Mucosa of rectum (tissue), 2 donors: ENCODE results near the gene FAM107B.
A peak's percentile ranks its signal among the peaks of the same experiment; 100 is the strongest.

Experiments
- H3K27ac ChIP-seq, 2 donors: one replicate each; pipeline ENCODE4 v1.7.0; 2013; ENCODE audit warnings: inconsistent platforms in 2 of 2, low read depth in 2 of 2, low read length in 2 of 2
- H3K27me3 ChIP-seq, 2 donors: one replicate each; pipeline ENCODE4 v1.7.0; 2013; ENCODE audit warnings: low read length in 2 of 2; ENCODE audit not compliant: control insufficient read depth in 2 of 2, insufficient read depth in 2 of 2
- H3K36me3 ChIP-seq, 2 donors: one replicate each; pipeline ENCODE4 v1.7.0; 2013; ENCODE audit warnings: low read length in 2 of 2; ENCODE audit not compliant: control insufficient read depth in 2 of 2, insufficient read depth in 2 of 2
- H3K4me1 ChIP-seq, 2 donors: one replicate each; pipeline ENCODE4 v1.7.0; 2013; ENCODE audit warnings: low read length in 2 of 2, mild to moderate bottlenecking in 1 of 2; ENCODE audit not compliant: control insufficient read depth in 2 of 2, insufficient read depth in 2 of 2
- H3K4me3 ChIP-seq, 2 donors: one replicate each; pipeline ENCODE4 v1.7.0; 2013; ENCODE audit warnings: low read length in 2 of 2
- H3K9ac ChIP-seq, 2 donors: one replicate each; pipeline ENCODE4 v1.7.0; 2013; ENCODE audit warnings: low read length in 2 of 2, low read depth in 1 of 2, mild to moderate bottlenecking in 1 of 2
- H3K9me3 ChIP-seq, 2 donors: one replicate each; pipeline ENCODE4 v1.7.0; 2013; ENCODE audit warnings: low read length in 2 of 2; ENCODE audit not compliant: control insufficient read depth in 2 of 2
- donor health status: healthy.
- donor health status: Normal muscosa, but diverticular disease.

FAM107B gene

DNA sequence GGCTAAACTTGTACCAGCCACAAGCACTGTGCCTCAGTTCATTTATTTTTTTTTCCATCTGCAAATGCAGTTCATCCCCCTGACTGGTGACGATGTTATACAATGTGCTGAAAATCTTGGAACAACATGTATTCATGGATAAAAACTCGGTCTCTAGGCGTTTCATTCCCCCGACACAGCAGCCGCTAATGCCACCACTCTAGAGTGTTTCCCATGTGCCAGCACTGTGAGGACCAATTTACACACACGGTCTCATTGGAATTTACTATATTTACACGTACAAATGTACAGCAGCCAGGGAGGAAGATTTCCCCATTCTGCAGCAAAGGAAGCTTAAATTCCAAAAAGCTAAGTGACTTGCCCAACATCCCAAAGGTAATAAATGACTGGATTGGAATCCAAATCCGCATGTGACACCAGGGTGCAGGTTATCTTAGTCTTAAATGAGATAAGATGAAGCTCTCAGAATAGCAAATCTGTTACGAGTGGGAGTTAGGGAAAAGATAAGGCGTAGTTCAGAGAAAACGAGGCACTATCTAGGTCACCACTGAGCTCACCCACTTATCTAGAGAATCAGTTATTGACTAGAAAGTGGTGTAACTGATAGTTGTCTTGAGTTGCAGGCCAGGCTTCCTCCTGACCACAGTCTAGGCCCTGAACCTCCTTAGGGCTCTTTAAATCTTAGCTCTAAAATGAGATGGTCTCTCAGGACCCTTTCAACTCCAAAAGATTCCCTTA, 36.7 kb downstream of the FAM107B start:
- H3K9ac ChIP-seq, result no peak overlapping the region
- no peaks in the 10 kb centered on the region for H3K27me3 ChIP-seq
- no peaks in the 10 kb centered on the region for H3K36me3 ChIP-seq
- H3K4me3 ChIP-seq, result no peak overlapping the region
- no peaks in the 10 kb centered on the region for H3K9me3 ChIP-seq
- H3K4me1 ChIP-seq, result peaks cover 10 to 15% of the 10 kb centered on the region in 2 donors
- H3K27ac ChIP-seq, result peak overlapping the region in 1 of 2 donors; percentile 62

DNA sequence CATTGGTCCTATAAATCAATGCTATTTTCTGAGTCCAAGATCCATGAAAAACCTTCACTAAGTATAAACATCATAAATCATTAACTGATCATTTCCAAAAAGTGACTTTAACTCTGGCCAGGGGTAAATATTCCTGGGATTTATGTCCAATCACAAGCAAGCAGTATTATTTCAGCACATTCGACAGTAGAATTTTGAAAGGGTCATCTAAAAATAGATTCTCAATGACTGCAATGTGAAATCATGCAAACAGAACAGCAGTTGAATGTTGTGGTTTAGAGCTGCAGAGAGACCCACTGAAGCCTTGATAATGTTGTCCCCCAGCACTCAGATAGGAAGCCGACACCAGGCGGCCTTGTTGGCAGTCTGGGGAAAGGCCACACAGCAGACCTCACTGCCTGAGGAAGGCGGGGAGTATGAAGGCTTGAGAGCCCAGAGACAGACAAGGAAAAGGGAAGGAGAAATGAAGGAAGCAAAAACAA, 38.1 kb downstream of the FAM107B start:
- H3K27me3 ChIP-seq, result no peaks in the 10 kb centered on the region
- no peak overlapping the region for H3K9ac ChIP-seq
- H3K9me3 ChIP-seq, result no peaks in the 10 kb centered on the region
- H3K4me3 ChIP-seq, result no peak overlapping the region
- H3K27ac ChIP-seq, result peak overlapping the region; percentile 49 to 62
- no peaks in the 10 kb centered on the region for H3K36me3 ChIP-seq
- H3K4me1 ChIP-seq, result peaks cover 2 to 9% of the 10 kb centered on the region in 2 donors

DNA sequence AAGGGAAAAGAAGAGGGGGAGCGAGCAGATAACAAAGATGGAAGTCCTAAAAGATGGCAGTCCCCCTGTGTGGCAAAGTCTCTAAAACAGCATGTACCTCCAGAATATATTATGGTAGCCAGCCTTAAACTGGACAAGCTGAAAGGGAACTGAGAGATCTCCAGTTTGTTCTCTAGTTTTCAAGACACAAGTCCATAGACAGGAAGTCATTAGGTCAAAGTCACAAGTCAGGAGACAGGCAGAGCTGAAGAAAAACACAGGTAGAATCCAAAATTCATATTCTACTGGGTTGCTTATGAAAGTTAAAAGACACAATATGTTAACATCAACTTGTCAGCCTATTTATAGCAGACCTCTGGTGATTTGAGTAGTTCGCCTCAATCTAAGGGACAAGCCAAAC, 38.7 kb downstream of the FAM107B start:
- H3K4me1 ChIP-seq, result peaks cover 2 to 7% of the 10 kb centered on the region in 2 donors
- H3K4me3 ChIP-seq, result no peak overlapping the region
- H3K36me3 ChIP-seq, result no peaks in the 10 kb centered on the region
- H3K9ac ChIP-seq, result no peak overlapping the region
- peak overlapping the region in 1 of 2 donors; percentile 62 for H3K27ac ChIP-seq
- H3K9me3 ChIP-seq, result no peaks in the 10 kb centered on the region
- H3K27me3 ChIP-seq, result no peaks in the 10 kb centered on the region

DNA sequence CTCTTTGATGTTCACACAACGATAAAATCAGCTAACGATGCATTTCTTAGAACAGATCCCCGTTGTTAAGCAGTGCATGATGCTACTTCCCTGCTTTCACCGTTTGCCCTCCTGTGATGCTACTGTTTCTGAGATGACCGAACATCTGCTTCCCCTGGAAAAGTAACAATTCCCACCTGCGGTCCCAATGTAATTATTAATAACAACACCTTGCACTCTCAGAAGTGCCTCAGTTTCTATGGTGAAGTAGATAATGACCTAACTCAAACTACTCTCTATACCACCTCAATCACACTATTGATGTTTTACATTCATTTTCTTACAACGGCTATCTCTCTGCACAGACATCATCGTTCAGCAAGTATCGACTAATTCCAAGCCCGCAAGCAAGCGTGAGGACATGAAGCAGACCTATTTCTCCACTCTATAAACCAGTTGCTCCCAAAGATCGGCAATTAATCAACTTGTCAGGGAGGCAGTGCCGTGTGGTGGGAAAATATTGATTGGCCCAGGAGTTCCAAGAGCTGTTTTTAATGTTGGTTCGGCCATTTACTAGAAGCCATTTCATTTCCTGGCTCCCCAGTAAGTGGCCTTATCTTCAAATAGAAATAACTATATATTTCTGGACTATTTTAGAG, 42.7 kb downstream of the FAM107B start:
- Histone ChIP-seq H3K27me3 (no peaks in the 10 kb centered on the region), H3K27ac (no peak overlapping the region), H3K9ac (no peak overlapping the region), H3K4me3 (no peak overlapping the region), H3K36me3 (no peaks in the 10 kb centered on the region), H3K4me1 (peaks cover 0 to 2% of the 10 kb centered on the region in 2 donors), H3K9me3 (no peaks in the 10 kb centered on the region)

DNA sequence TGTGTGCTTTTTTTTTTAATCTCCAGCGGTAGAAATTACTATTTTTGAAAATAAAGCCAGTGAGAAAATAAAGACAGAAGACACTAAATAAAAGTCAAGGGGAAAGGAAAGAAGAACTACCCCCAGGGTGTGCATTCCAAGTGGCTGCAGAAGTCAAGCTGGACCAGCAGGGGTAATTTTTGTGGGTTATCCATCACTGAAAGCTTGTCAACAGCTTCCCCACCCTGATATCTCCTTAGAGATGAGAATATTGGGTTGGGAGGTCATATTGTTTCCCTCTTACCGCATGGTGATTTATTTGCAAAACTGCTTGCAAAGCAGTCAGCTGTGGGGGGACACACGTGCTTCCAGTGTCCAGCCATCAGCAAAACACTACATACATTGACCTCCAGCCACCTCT, 46.4 kb downstream of the FAM107B start:
- no peaks in the 10 kb centered on the region for H3K36me3 ChIP-seq
- no peak overlapping the region for H3K4me3 ChIP-seq
- H3K27ac ChIP-seq, result no peak overlapping the region
- H3K9me3 ChIP-seq, result no peaks in the 10 kb centered on the region
- H3K4me1 ChIP-seq, result no peaks in the 10 kb centered on the region
- H3K27me3 ChIP-seq, result no peaks in the 10 kb centered on the region
- no peak overlapping the region for H3K9ac ChIP-seq

DNA sequence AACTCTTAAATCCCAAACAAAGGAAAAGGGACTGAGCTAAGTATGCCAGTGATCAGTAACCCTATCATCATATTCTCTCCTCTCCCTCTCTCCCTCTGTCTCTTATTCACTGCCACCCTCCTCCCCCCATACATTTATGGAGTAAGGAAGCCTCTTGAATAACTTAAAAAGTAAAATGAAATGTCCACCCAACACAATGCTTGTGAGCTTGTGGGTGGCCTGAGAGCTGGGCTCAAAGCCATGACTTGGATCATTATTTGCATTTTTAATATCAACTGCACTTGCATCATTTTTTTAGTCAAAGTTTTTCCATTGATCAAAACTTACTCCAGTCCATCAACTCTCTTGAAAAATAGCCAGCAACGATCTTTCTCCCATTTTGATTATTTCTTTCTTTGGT, 46.8 kb downstream of the FAM107B start:
- Histone ChIP-seq H3K36me3 (no peaks in the 10 kb centered on the region), H3K4me1 (no peaks in the 10 kb centered on the region), H3K9ac (no peak overlapping the region), H3K27me3 (no peaks in the 10 kb centered on the region), H3K9me3 (no peaks in the 10 kb centered on the region), H3K27ac (no peak overlapping the region), H3K4me3 (no peak overlapping the region)

DNA sequence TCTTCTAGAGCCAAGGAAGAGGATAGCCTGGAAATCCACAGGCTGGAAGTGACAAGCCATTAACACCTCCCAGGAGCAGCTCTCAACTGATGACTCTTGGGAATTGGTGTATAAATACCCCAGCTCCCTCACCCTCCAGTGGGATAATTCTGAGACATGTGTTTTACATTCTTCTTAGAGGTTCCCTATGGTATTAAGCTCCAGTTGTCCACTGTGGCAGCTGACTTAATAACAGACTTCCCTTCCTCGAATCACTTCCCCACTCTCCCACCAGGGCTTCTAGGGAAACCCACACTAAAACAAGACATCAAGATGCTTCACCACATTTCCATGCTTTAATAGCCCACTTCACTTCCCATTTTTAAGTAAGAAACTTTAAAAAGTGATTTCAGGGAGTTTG, 47.2 kb downstream of the FAM107B start:
- Histone ChIP-seq H3K4me3 (no peak overlapping the region), H3K27me3 (no peaks in the 10 kb centered on the region), H3K36me3 (no peaks in the 10 kb centered on the region), H3K27ac (no peak overlapping the region), H3K4me1 (no peaks in the 10 kb centered on the region), H3K9me3 (no peaks in the 10 kb centered on the region), H3K9ac (no peak overlapping the region)

DNA sequence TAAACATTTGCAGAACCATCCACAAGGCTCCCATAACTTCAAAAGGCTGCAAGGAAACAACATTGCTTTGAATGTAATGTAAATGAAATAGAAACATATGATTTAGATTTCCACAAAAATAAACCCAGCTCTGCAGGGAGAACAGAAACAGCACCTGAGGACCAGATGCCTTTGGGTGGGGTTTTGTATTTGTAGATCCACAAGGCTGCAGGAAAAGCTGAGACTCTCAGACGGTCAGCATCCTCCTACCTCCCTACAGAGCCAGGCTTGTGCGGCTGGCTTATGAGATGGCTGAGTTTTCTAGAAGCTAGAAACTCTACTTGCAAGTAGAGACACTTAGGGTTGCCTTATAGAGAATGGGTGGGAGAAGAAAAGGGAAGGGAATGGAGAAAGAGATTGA, 49.8 kb downstream of the FAM107B start:
- no peak overlapping the region for H3K9ac ChIP-seq
- no peaks in the 10 kb centered on the region for H3K36me3 ChIP-seq
- H3K4me3 ChIP-seq, result no peak overlapping the region
- H3K4me1 ChIP-seq, result no peaks in the 10 kb centered on the region
- H3K9me3 ChIP-seq, result no peaks in the 10 kb centered on the region
- no peaks in the 10 kb centered on the region for H3K27me3 ChIP-seq
- no peak overlapping the region for H3K27ac ChIP-seq

DNA sequence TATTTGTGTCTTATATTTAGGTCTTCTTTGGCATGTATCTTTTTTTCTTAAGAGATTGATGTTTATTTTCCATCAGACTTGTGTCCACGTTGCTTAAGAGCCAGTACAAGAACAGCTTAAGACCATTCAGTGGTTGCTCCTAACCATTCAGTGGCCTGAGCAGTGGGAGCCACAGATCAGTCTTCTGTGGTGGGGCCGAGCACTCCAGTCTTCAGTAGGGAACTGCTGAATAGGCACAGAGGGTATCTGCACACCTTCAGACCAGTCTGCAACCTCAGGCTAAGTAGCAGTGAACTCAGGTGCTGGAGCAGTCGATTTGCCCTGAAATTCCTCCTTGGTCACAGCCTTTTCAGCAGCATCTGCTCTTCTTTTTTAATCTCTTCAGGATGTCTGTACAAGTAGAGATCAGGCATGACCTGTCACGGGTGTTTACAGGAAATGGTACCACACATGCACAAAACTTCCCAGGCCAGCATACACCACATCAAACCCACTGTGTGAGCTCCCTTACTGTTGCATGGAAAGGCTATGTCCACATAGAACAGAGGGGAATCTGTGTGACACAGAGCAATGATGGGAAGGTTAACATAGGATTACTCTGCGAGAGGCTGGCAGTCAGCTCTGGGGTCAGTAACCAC, 51.5 kb downstream of the FAM107B start:
- H3K36me3 ChIP-seq, result no peaks in the 10 kb centered on the region
- H3K4me3 ChIP-seq, result no peak overlapping the region
- H3K4me1 ChIP-seq, result no peaks in the 10 kb centered on the region
- no peak overlapping the region for H3K9ac ChIP-seq
- no peaks in the 10 kb centered on the region for H3K27me3 ChIP-seq
- no peaks in the 10 kb centered on the region for H3K9me3 ChIP-seq
- no peak overlapping the region for H3K27ac ChIP-seq

DNA sequence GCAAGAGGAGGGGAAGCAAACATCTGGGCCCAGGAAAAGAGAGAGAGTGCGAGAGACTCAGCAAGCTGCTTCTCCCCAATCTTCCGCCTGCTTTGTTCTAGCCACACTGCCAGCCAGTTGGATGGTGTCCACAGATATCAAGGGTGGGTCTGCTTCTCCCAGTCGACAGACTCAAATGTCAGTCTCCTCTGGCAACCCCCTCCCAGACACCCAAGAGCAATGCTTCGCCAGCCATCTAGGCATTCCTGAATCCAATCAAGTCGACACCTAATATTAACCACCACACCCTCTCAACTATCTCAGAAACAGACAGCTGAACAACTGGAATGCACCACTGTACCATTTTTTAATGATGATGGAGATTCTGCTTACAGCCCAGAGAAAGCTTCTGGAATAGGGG, 57.1 kb downstream of the FAM107B start:
- no peak overlapping the region for H3K9ac ChIP-seq
- H3K4me1 ChIP-seq, result no peaks in the 10 kb centered on the region
- no peak overlapping the region for H3K4me3 ChIP-seq
- H3K27me3 ChIP-seq, result no peaks in the 10 kb centered on the region
- H3K27ac ChIP-seq, result no peak overlapping the region
- no peaks in the 10 kb centered on the region for H3K9me3 ChIP-seq
- H3K36me3 ChIP-seq, result no peaks in the 10 kb centered on the region
